HepG2 (cell line): Measurements from ENCODE around the gene ASB11. TPM values are rescaled to one million over a fixed set of nuclear protein-coding genes. Genes with fewer than 3 reads are reported as not detected.

Experiments used
- ATF1 ChIP-seq: IDR thresholded peaks from 2 replicates; pipeline ENCODE4 v1.6.1; 2016; ENCODE audit warnings: mild to moderate bottlenecking, control low read depth
- CCAR2 ChIP-seq: fragments of 200-400 bp; formaldehyde crosslinking; optimal IDR thresholded peaks from 2 replicates; pipeline ENCODE3; 2018; ENCODE audit warnings: low read depth, mild to moderate bottlenecking, low read length, moderate library complexity
- CREM ChIP-seq, 2 experiments: sonication (generic) in 1 of 2; formaldehyde crosslinking in 1 of 2; IDR thresholded peaks; 2 replicates each; pipeline versions ENCODE4 v1.4.0 to v1.6.1; 2016 to 2020; ENCODE audit warnings: antibody characterized with exemption in 1 of 2, mild to moderate bottlenecking in 1 of 2, missing genetic modification reagents in 1 of 2
- DPF2 ChIP-seq: sonication (generic); formaldehyde crosslinking; IDR thresholded peaks from 2 replicates; pipeline ENCODE4 v1.4.0; 2020; ENCODE audit warnings: mild to moderate bottlenecking, low read depth, missing genetic modification reagents, borderline replicate concordance
- FOSL2 ChIP-seq: sonication (generic); formaldehyde crosslinking; IDR thresholded peaks from 2 replicates; pipeline ENCODE4 v1.4.0; 2020; ENCODE audit warnings: missing genetic modification reagents
- LCORL ChIP-seq, 2 experiments: fragments of 450-650 bp in 1 of 2; sonication (generic) in 1 of 2; formaldehyde crosslinking in 1 of 2; IDR thresholded peaks; 2 replicates each; pipeline versions ENCODE4 v1.5.0 to v1.6.1; 2017 to 2020; ENCODE audit warnings: antibody characterized with exemption in 1 of 2, missing genetic modification reagents in 1 of 2
- MYC ChIP-seq: sonication (generic); formaldehyde crosslinking; IDR thresholded peaks from 2 replicates; pipeline ENCODE4 v1.9.0; 2021; ENCODE audit warnings: missing genetic modification reagents, borderline replicate concordance
- MYPOP ChIP-seq: sonication (generic); formaldehyde crosslinking; IDR thresholded peaks from 2 replicates; pipeline ENCODE4 v1.8.1; 2023; ENCODE audit warnings: mild to moderate bottlenecking, moderate library complexity, missing genetic modification reagents
- NFATC3 ChIP-seq: sonication (generic); formaldehyde crosslinking; IDR thresholded peaks from 2 replicates; pipeline ENCODE4 v1.5.1; 2020; ENCODE audit warnings: mild to moderate bottlenecking, missing genetic modification reagents
- POGK ChIP-seq: sonication (generic); formaldehyde crosslinking; conservative IDR thresholded peaks from 2 replicates; pipeline ENCODE4 v1.8.0; 2022; ENCODE audit warnings: mild to moderate bottlenecking, moderate library complexity, missing genetic modification reagents
- RARG ChIP-seq: sonication (generic); formaldehyde crosslinking; IDR thresholded peaks from 2 replicates; pipeline ENCODE4 v1.4.0; 2020; ENCODE audit warnings: low read depth, mild to moderate bottlenecking, missing genetic modification reagents
- RELA ChIP-seq: sonication (generic); formaldehyde crosslinking; IDR thresholded peaks from 2 replicates; pipeline ENCODE4 v1.4.0; 2020; ENCODE audit warnings: missing genetic modification reagents
- SALL1 ChIP-seq: sonication (generic); formaldehyde crosslinking; IDR thresholded peaks from 2 replicates; pipeline ENCODE4 v1.8.0; 2022; ENCODE audit warnings: mild to moderate bottlenecking, missing genetic modification reagents
- SOX6 ChIP-seq, 2 experiments: fragments of 450-650 bp in 1 of 2; sonication (generic) in 1 of 2; formaldehyde crosslinking in 1 of 2; IDR thresholded peaks; 2 replicates each; pipeline versions ENCODE4 v1.4.0 to v1.6.1; 2017 to 2020; ENCODE audit warnings: antibody characterized with exemption in 1 of 2, mild to moderate bottlenecking in 1 of 2, missing genetic modification reagents in 1 of 2
- SP5 ChIP-seq: IDR thresholded peaks from 2 replicates; pipeline ENCODE4 v1.6.1; 2016; ENCODE audit warnings: low read depth, borderline replicate concordance
- TAF15 ChIP-seq: fragments of 200-400 bp; formaldehyde crosslinking; IDR thresholded peaks from one replicate; pipeline ENCODE4 v1.6.1; 2018; ENCODE audit warnings: mild to moderate bottlenecking, low read depth, low read length; ENCODE audit not compliant: poor library complexity, severe bottlenecking
- TEAD3 ChIP-seq: optimal IDR thresholded peaks from 2 replicates; pipeline ENCODE3; 2016; ENCODE audit warnings: borderline replicate concordance
- TOPORS ChIP-seq: sonication (generic); formaldehyde crosslinking; IDR thresholded peaks from 2 replicates; pipeline ENCODE4 v1.8.0; 2023; ENCODE audit warnings: mild to moderate bottlenecking, missing genetic modification reagents
- XRCC5 ChIP-seq: fragments of 200-400 bp; formaldehyde crosslinking; optimal IDR thresholded peaks from 2 replicates; pipeline ENCODE3; 2017; ENCODE audit warnings: mild to moderate bottlenecking, low read length
- ZNF382 ChIP-seq: sonication (generic); formaldehyde crosslinking; IDR thresholded peaks from 2 replicates; pipeline ENCODE4 v1.5.0; 2020; ENCODE audit warnings: missing genetic modification reagents, mild to moderate bottlenecking, borderline replicate concordance
- ZNF687 ChIP-seq: sonication (generic); formaldehyde crosslinking; IDR thresholded peaks from 2 replicates; pipeline ENCODE4 v1.5.1; 2020; ENCODE audit warnings: mild to moderate bottlenecking, missing genetic modification reagents, moderate library complexity
- ZNF891 ChIP-seq: sonication (generic); formaldehyde crosslinking; IDR thresholded peaks from 2 replicates; pipeline ENCODE4 v1.5.0; 2020; ENCODE audit warnings: mild to moderate bottlenecking, missing genetic modification reagents
- polyA plus RNA-seq, 8 experiments: library from polyadenylated mRNA; depleted of rRNA in 3 of 8; stranded (reverse) in 7 of 8; unstranded in 1 of 8; fragments of >200 nt; fragmentation: Illumina TruSeq in 4 of 8; extraction: Trizol in 4 of 8; gene quantifications; 2 replicates each; pipeline versions ENCODE4 v1.2.1 to v1.2.3, GENCODE V29; 2011 to 2016; ENCODE audit warnings: low read depth in 4 of 8, missing spikeins in 1 of 8, mixed read lengths in 1 of 8; ENCODE audit not compliant: insufficient read depth in 1 of 8
- total RNA-seq, 5 experiments: library from RNA; depleted of rRNA; stranded (reverse); fragments of >200 nt; fragmentation: Illumina TruSeq; extraction: Trizol; gene quantifications; 2 replicates each; pipeline ENCODE4 v1.2.3, GENCODE V29; 2016; ENCODE audit warnings: low read depth in 1 of 5

ASB11 gene
- total and polyA plus RNA-seq, 2 of the 13 experiments (the other 11 are each of a cell fraction or from before 2014, with no cell fraction given), result not detected

- peak; percentile 43; the same call in 1 of the 2 replicates for TF ChIP-seq POGK (CRISPR knock-in tag)
- TF ChIP-seq LCORL (IDR thresholded peaks at IDR 0.05), result no peak
- TF ChIP-seq LCORL (CRISPR knock-in tag; IDR thresholded peaks at IDR 0.05), result peak; percentile 48; the same call in 1 of the 2 replicates
- no peak for TF ChIP-seq TAF15
- TF ChIP-seq TOPORS, result no peak
- TF ChIP-seq ZNF687 (CRISPR knock-in tag), result peak; percentile 73
- peak; percentile 44 for TF ChIP-seq TEAD3 (CRISPR knock-in tag)
- TF ChIP-seq ATF1, result peak; percentile 36; the same call in 1 of the 2 replicates
- TF ChIP-seq FOSL2 (CRISPR knock-in tag), result peak; percentile 90
- TF ChIP-seq MYPOP (CRISPR knock-in tag), result no peak
- peak; percentile 81 for TF ChIP-seq SALL1 (CRISPR knock-in tag)
- TF ChIP-seq MYC (CRISPR knock-in tag), result peak; percentile 46; the same call in 1 of the 2 replicates
- no peak for TF ChIP-seq RELA (CRISPR knock-in tag)
- 0 out of 2 replicates have a peak, but pooled peaks have one; percentile 43 for TF ChIP-seq RARG (CRISPR knock-in tag)
- TF ChIP-seq SP5 (CRISPR knock-in tag), result no peak
- TF ChIP-seq ZNF891 (CRISPR knock-in tag), result no peak
- TF ChIP-seq CCAR2, result no peak
- no peak for TF ChIP-seq XRCC5
- TF ChIP-seq SOX6 (IDR thresholded peaks at IDR 0.05), result no peak
- TF ChIP-seq SOX6 (CRISPR knock-in tag; IDR thresholded peaks at IDR 0.05), result peak; percentile 57; the same call in 1 of the 2 replicates
- no peak for TF ChIP-seq ZNF382 (CRISPR knock-in tag)
- peak; percentile 50; the same call in 1 of the 2 replicates for TF ChIP-seq DPF2 (CRISPR knock-in tag)
- 0 out of 2 replicates have a peak, but pooled peaks have one; percentile 24 for TF ChIP-seq CREM (IDR thresholded peaks at IDR 0.05)
- no peak for TF ChIP-seq CREM (CRISPR knock-in tag; IDR thresholded peaks at IDR 0.05)
- no peak for TF ChIP-seq NFATC3
These were observed 45.6 kb downstream of the ASB11 start, which contains the start of gene ASB9 (continued) for GRCh38 chrX:15269618-15270521.
